Measurements from ENCODE around the gene IGSF8. TPM values are rescaled to one million over a fixed set of nuclear protein-coding genes. Genes with fewer than 3 reads are reported as not detected.

IGSF8 gene
- total RNA-seq, 1 donor from 2014 or later = 32.9 TPM

DNA sequence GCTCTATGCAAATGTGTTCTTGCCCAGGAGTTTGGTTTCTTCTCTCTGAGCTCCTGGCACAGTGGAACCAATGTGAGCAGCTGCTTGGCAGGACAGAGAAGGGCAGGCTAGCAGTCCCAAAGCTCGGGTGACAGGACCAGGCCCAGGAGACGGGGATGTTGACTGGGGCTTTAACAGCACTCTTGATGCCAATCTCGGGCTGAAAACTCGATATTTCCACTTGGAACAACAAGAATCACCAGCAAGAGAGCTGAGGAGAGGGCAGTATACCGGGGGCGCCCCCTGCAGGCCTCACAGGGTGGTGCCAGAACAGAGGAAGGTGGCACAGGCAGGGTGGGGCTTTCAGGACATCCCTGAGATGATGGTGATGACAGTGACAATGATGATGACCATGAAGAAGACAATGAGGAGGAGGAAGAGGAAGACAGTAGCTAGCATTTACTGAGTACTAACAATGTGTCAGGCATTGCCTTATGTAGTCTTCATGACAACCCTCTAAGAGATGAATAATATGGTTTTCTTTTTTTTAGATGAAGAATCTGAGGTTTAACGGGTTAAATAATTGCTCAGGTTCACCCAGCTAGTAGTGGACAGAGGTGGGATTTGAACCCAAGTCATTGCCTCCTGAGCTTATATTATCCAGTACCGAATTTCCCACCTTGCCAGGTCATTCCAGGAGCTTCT lies 19.8 kb downstream of the IGSF8 start:
- Histone ChIP-seq H3K4me3 (ENCODE audit: low read depth, low read length) (no peak overlapping the region), H3K27me3 (ENCODE audit: control insufficient read depth, insufficient read depth, low read length) (peaks cover 47% of the 10 kb centered on the region), H3K36me3 (ENCODE audit: control insufficient read depth, insufficient read depth, low read length) (no peaks in the 10 kb centered on the region)
- TF ChIP-seq, protein P1, sequence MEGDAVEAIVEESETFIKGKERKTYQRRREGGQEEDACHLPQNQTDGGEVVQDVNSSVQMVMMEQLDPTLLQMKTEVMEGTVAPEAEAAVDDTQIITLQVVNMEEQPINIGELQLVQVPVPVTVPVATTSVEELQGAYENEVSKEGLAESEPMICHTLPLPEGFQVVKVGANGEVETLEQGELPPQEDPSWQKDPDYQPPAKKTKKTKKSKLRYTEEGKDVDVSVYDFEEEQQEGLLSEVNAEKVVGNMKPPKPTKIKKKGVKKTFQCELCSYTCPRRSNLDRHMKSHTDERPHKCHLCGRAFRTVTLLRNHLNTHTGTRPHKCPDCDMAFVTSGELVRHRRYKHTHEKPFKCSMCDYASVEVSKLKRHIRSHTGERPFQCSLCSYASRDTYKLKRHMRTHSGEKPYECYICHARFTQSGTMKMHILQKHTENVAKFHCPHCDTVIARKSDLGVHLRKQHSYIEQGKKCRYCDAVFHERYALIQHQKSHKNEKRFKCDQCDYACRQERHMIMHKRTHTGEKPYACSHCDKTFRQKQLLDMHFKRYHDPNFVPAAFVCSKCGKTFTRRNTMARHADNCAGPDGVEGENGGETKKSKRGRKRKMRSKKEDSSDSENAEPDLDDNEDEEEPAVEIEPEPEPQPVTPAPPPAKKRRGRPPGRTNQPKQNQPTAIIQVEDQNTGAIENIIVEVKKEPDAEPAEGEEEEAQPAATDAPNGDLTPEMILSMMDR (IDR thresholded peaks at IDR 0.05; ENCODE audit: insufficient read depth, low read length, poor library complexity, severe bottlenecking) = peak; percentile 82
- DNase-seq (ENCODE audit: low read depth) = no peak

DNA sequence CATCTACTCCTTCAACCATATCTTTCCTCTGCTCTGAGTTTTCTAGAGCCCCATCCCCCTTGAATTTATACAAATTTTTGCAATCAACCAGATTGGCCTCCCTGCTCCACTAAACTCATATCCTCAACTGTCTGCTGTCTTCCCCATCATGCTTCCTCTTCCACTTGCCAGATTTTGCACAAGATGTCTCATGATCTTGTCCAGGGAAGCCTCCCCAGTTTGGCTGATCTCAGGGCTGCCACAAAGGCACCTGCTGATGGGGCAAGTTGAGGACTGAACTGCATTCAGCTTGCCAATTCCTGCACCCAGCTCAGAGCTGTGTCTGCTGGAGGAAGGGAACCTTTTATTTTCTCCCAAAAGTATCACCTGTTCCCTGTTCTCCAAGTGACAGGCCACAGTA lies 20.9 kb downstream of the IGSF8 start:
- Histone ChIP-seq H3K36me3 (ENCODE audit: control insufficient read depth, insufficient read depth, low read length) (no peaks in the 10 kb centered on the region), H3K27me3 (ENCODE audit: control insufficient read depth, insufficient read depth, low read length) (peaks cover 37% of the 10 kb centered on the region), H3K4me3 (ENCODE audit: low read depth, low read length) (no peak overlapping the region)
- no peak for DNase-seq (ENCODE audit: low read depth)
- TF ChIP-seq, protein P1 (IDR thresholded peaks at IDR 0.05; ENCODE audit: insufficient read depth, low read length, poor library complexity, severe bottlenecking) = no peak

DNA sequence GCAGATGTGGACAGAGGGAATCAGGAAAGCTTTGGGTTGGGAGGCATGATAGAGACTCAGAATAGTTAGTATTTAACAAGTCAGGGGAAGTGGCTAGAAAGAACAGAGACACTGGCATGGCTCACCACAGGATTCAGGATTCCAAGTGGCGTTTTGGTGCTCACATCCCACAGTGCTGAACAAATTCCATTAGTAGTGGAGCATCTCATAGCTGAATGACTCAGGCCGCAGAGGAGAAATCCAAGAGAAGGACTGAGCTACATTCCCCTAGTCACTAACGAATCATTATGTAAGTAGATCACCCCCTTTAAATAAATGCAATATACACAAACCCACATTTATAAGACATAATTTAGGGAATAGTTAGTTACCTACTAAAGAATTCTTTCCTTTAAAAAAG lies 22.1 kb downstream of the IGSF8 start:
- TF ChIP-seq, protein P1 (IDR thresholded peaks at IDR 0.05; ENCODE audit: insufficient read depth, low read length, poor library complexity, severe bottlenecking) = no peak
- peaks cover 27% of the 10 kb centered on the region for H3K27me3 ChIP-seq (ENCODE audit: control insufficient read depth, insufficient read depth, low read length)
- no peak overlapping the region for H3K4me3 ChIP-seq (ENCODE audit: low read depth, low read length)
- no peak for DNase-seq (ENCODE audit: low read depth)
- H3K36me3 ChIP-seq (ENCODE audit: control insufficient read depth, insufficient read depth, low read length) = no peaks in the 10 kb centered on the region

DNA sequence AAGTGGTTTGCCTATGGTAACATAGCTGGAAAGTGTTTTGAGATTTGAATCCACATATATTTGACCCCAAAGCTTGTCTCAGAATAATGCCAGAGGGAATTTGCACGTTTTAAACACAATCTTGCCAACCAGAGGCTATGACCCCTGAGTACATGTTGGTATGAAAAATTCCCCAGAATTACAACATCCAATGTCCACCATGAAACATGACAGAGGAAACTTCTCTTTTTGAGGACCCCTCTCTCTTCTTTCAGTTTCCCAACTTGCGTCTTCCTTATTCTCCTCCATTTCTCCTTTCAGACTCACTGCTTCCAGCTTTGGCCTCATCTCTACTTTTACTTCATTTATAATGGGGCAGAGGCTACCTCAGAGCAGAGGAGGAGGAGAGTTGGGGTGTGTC lies 22.6 kb downstream of the IGSF8 start:
- no peaks in the 10 kb centered on the region for H3K36me3 ChIP-seq (ENCODE audit: control insufficient read depth, insufficient read depth, low read length)
- peaks cover 22% of the 10 kb centered on the region for H3K27me3 ChIP-seq (ENCODE audit: control insufficient read depth, insufficient read depth, low read length)
- no peak overlapping the region for H3K4me3 ChIP-seq (ENCODE audit: low read depth, low read length)
- TF ChIP-seq, protein P1 (IDR thresholded peaks at IDR 0.05; ENCODE audit: insufficient read depth, low read length, poor library complexity, severe bottlenecking) = no peak
- DNase-seq (ENCODE audit: low read depth) = no peak

GRCh38 chr1:160074865-160075264 lies 23.6 kb downstream of the IGSF8 start:
- H3K36me3 ChIP-seq (ENCODE audit: control insufficient read depth, insufficient read depth, low read length) = no peaks in the 10 kb centered on the region
- DNase-seq (ENCODE audit: low read depth) = no peak
- H3K4me3 ChIP-seq (ENCODE audit: low read depth, low read length) = no peak overlapping the region
- peaks cover 22% of the 10 kb centered on the region for H3K27me3 ChIP-seq (ENCODE audit: control insufficient read depth, insufficient read depth, low read length)
- TF ChIP-seq, protein P1 (IDR thresholded peaks at IDR 0.05; ENCODE audit: insufficient read depth, low read length, poor library complexity, severe bottlenecking) = no peak

- no peak for DNase-seq (ENCODE audit: low read depth)
- Histone ChIP-seq H3K36me3 (ENCODE audit: control insufficient read depth, insufficient read depth, low read length) (no peaks in the 10 kb centered on the region), H3K4me3 (ENCODE audit: low read depth, low read length) (no peak overlapping the region), H3K27me3 (ENCODE audit: control insufficient read depth, insufficient read depth, low read length) (peaks cover 39% of the 10 kb centered on the region)
- TF ChIP-seq, protein P1 (IDR thresholded peaks at IDR 0.05; ENCODE audit: insufficient read depth, low read length, poor library complexity, severe bottlenecking) = no peak
Observed at GRCh38 chr1:160071289-160071688, 27.1 kb downstream of the IGSF8 start.
